ENCODE data around the gene ZFAND2B.

The ZFAND2B gene

DNA sequence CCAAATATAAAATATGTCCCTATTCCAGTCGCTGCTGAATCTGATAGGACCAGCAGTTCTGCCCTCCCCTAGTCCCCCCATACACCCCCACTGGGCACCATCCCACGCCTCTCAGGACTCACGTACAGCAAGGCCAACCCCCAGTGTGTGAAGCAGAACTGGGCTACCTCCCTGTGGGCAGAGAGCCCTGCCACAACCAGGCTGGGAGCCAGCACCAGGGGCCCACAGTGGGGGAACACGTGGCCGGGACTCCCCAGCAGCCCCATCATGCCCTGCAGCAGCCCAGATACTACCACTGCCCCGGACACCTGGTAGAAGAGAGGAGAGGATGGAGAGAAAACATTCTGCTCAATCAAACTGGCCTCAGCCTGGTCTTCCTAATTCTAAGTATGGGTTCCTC is 38.1 kb upstream of the ZFAND2B start:
- no peak for FAIRE-seq

GRCh38 chr2:219168932-219169331 is 37.6 kb upstream of the ZFAND2B start:
- FAIRE-seq (no peak), DNase-seq (ENCODE audit: insufficient read length) (no peak)
- TF ChIP-seq TAF1 (IDR thresholded peaks at IDR 0.05; ENCODE audit: borderline replicate concordance, low read depth, low read length) = no peak
- TF ChIP-seq POLR2A (IDR thresholded peaks at IDR 0.05; ENCODE audit: low read depth, low read length) = no peak
- no peak for TF ChIP-seq POLR2AphosphoS5 (IDR thresholded peaks at IDR 0.05; ENCODE audit: low read depth, low read length)

More for the DNA sequence above, 38.1 kb upstream of the ZFAND2B start:
- TF ChIP-seq TAF1 (IDR thresholded peaks at IDR 0.05; ENCODE audit: borderline replicate concordance, low read depth, low read length) = no peak
- no peak for TF ChIP-seq POLR2AphosphoS5 (IDR thresholded peaks at IDR 0.05; ENCODE audit: low read depth, low read length)
- no peak for TF ChIP-seq POLR2A (IDR thresholded peaks at IDR 0.05; ENCODE audit: low read depth, low read length)
- no peak for DNase-seq (ENCODE audit: insufficient read length)

DNA sequence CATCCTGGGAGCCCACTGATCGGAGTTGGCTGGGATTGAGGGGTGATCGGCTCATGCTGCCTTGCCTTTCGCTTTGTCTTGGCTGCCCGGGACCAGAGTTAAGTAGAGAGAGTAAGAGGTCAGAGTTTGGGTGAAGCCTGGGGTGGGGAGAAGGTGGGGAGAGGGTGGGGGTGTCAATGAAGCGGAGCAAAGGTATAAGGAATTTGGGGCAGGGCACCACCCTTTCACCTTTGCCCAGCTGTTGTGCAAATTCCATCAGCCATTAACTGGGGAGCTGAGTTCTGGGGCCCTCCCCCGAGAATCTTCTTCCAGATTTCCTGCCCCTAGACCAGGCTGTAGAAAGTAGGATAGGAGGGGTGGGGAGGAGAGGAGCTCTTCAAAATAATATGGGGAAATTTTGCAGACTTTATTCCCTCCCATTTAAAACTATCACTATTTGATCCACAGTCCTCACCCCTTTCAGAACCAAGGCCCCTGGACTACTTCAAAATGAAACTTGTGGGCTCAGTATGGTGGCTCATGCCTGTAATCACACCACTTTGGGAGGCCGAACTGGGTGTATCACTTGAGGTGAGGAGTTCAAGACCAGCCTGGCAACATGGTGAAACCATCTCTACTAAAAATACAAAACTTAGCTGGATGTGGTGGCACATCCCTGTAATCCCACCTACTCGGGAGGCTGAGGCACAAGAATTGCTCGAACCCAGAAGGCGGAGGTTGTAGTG is 36.5 kb upstream of the ZFAND2B start, which contains the start of gene SLC23A3:
TSS of gene SLC23A3 (minus strand) at position 100 of the 725 bp plus-strand sequence. CDS start at position 55, 45 bp downstream.
- no peak for TF ChIP-seq POLR2AphosphoS5 (IDR thresholded peaks at IDR 0.05; ENCODE audit: low read depth, low read length)
- no peak for TF ChIP-seq TAF1 (IDR thresholded peaks at IDR 0.05; ENCODE audit: borderline replicate concordance, low read depth, low read length)
- TF ChIP-seq POLR2A (IDR thresholded peaks at IDR 0.05; ENCODE audit: low read depth, low read length) = no peak
- DNase-seq (ENCODE audit: insufficient read length) (no peak), FAIRE-seq (peak; percentile 38)

DNA sequence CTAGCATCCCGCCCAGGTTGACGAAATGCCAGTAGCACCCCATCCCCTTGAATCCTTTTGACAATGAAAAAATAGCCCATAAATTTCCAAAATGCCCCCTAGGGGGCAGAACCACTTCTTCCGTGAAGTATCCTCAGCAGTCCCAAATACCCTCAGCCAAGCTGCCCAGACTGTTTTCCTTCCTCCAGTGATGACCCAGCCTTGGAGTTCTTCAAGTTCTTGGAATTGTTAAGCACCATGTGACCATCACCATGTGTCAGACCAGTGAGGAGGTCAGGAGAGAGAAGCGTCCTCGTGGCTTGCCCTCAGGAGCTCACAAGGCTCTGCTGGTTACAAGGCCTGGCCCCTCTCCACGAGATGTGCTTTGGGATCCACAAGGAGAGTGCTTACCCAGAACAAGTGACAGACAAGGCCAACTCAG is 35.3 kb upstream of the ZFAND2B start:
- TF ChIP-seq POLR2A (IDR thresholded peaks at IDR 0.05; ENCODE audit: low read depth, low read length) (no peak), TAF1 (IDR thresholded peaks at IDR 0.05; ENCODE audit: borderline replicate concordance, low read depth, low read length) (no peak), POLR2AphosphoS5 (IDR thresholded peaks at IDR 0.05; ENCODE audit: low read depth, low read length) (no peak; the same call in 1 of the 2 replicates)
- FAIRE-seq = peak; percentile 88
- no peak for DNase-seq (ENCODE audit: insufficient read length)

DNA sequence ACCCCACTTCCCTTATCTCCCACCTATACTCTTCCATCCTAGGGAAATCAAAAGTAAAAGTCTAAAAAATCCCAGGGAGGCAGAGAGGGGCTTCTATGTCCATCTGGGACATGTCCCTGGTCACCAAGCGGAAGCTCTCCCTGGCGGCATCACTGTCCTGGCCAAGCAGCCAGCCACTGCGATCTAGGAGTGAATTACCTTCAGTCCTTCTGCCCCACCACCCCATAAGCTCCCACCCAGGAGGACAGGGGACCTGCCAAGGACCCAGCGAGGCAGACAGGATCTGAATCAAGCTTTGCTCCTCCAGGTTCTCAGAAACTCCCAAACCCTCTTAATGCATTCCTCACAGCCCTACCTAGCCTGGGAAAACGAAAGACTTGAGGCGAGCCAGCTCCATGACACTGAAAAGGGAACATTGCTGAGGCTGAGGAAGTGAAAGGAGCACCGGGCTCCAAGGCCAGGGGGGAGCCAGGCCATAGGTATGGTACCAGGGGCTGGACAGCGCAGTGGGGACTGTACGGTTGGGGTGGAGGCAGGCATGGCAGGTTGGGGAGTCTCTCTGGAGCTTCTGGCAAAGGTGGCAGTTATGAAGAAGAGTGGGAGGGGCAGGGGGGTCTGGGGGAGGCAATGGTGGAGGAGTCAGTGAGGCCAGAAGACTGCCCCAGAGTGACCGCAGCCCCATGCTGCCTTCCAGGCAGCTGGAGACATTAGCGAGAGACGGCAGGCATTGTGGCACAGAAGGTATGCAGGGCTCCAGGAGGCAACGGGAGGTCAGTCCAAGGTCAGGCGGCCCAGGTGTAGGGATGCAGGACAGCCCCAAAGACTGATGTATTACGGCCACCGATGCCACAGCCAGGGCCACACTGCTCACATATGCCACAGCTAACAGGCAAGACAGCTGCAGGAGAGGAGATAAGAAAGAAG is 34.1 kb upstream of the ZFAND2B start:
- no peak for TF ChIP-seq POLR2AphosphoS5 (IDR thresholded peaks at IDR 0.05; ENCODE audit: low read depth, low read length)
- no peak for TF ChIP-seq TAF1 (IDR thresholded peaks at IDR 0.05; ENCODE audit: borderline replicate concordance, low read depth, low read length)
- TF ChIP-seq POLR2A (IDR thresholded peaks at IDR 0.05; ENCODE audit: low read depth, low read length) = no peak
- FAIRE-seq (no peak), DNase-seq (ENCODE audit: insufficient read length) (no peak)

DNA sequence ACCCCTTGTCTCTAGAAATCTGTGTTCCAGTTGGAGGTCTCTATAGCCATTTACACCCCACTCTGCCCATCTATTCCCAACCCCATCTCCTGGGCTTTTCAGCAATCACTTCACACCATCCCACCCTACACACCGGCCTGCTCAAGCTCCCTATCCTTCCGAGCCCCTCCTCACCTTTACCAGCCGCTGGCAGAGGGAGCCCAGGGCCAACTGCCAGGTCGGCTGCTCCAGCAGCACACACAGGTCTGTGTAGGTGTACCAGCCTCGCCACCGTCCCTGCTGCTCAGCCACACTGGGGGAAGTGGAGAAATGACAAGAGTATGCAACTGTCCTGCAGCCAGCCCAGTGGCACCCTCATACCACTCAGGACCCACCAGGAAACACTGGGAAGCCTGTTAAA is 33.4 kb upstream of the ZFAND2B start:
- no peak for TF ChIP-seq POLR2AphosphoS5 (IDR thresholded peaks at IDR 0.05; ENCODE audit: low read depth, low read length)
- no peak for TF ChIP-seq POLR2A (IDR thresholded peaks at IDR 0.05; ENCODE audit: low read depth, low read length)
- TF ChIP-seq TAF1 (IDR thresholded peaks at IDR 0.05; ENCODE audit: borderline replicate concordance, low read depth, low read length) = no peak
- DNase-seq (ENCODE audit: insufficient read length) (no peak), FAIRE-seq (no peak)

DNA sequence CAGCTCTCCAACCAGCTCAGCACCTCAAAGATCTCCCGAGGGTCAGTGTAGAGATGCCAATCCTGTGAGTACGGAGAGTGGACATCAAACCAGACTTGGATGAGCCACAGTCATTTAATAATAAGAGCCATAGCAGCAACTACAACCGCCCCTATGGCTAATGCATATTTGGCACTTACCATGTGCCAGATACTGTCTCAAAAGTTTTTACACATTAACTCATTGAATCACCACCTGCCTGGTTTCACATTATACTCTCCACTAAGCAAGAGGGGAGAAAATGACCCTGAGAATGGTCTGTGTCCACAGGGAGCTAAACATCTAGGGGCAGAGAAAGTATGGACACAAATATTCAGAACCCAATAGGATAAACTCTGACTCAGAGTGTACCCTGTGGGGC is 32.4 kb upstream of the ZFAND2B start:
- DNase-seq (ENCODE audit: insufficient read length) = no peak
- no peak for FAIRE-seq
- TF ChIP-seq TAF1 (IDR thresholded peaks at IDR 0.05; ENCODE audit: borderline replicate concordance, low read depth, low read length) = no peak
- no peak for TF ChIP-seq POLR2A (IDR thresholded peaks at IDR 0.05; ENCODE audit: low read depth, low read length)
- TF ChIP-seq POLR2AphosphoS5 (IDR thresholded peaks at IDR 0.05; ENCODE audit: low read depth, low read length) = no peak

DNA sequence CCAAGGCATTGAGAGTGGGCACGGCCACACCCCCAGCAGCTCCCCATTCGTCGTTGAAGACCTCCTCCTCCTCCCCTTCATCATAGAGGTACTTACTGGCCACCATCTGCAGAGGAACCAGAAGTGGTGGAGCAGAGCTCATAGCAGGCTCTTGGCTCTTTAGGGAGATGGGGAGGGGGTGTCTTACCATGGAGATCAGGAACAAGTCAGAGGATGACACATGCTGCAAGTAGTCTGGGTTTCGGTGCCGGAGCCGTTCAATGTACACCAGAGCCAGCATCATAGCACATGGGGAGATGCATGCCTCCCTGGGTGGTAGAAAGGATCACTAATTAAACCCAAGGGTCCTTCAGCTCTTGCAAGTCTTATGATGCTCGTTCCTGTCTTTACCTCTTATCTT is 31.8 kb upstream of the ZFAND2B start:
- DNase-seq (ENCODE audit: insufficient read length) (no peak), FAIRE-seq (no peak)
- no peak for TF ChIP-seq POLR2AphosphoS5 (IDR thresholded peaks at IDR 0.05; ENCODE audit: low read depth, low read length)

DNA sequence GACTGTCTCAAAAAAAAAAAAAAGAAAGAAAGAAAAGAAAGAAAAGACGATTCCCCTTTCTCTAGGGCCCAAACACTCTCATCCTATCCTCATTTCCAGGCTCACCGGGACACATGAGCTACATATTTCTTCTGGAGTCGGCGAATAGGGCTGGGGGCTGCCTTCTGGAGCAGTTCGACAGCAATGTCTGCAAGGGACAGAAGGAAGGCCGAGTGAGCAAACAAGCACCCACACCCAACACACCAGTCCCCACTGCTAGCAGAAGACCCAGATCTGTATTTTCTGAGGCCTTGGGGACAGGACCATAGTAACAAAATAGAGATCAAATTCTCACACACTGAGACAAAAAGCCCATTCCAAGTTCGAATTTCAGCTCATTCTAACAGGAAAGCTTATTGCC is 31.1 kb upstream of the ZFAND2B start:
- TF ChIP-seq POLR2A (IDR thresholded peaks at IDR 0.05; ENCODE audit: low read depth, low read length) (no peak), POLR2AphosphoS5 (IDR thresholded peaks at IDR 0.05; ENCODE audit: low read depth, low read length) (no peak), TAF1 (IDR thresholded peaks at IDR 0.05; ENCODE audit: borderline replicate concordance, low read depth, low read length) (no peak)
- DNase-seq (ENCODE audit: insufficient read length) = no peak
- peak; percentile 27 for FAIRE-seq

GRCh38 chr2:219175928-219176817 is 30.4 kb upstream of the ZFAND2B start:
- TF ChIP-seq POLR2A (IDR thresholded peaks at IDR 0.05; ENCODE audit: low read depth, low read length) = no peak
- TF ChIP-seq POLR2AphosphoS5 (IDR thresholded peaks at IDR 0.05; ENCODE audit: low read depth, low read length) = no peak
- no peak for TF ChIP-seq TAF1 (IDR thresholded peaks at IDR 0.05; ENCODE audit: borderline replicate concordance, low read depth, low read length)
- FAIRE-seq = peak; percentile 84
- no peak for DNase-seq (ENCODE audit: insufficient read length)
